HG03432 (cell line): ENCODE measurements around the gene DUOXA1.
"Not testable (repeated sequence)": the region's sequence is repeated elsewhere in the genome, so short reads cannot be mapped to it uniquely, and the experiment has no call there.

Experiments
- ATAC-seq: cut with Tn5 transposase; IDR thresholded peaks from one replicate; pipeline ENCODE4 v1.9.1; 2021; ENCODE audit warnings: mild to moderate bottlenecking, moderate library complexity; ENCODE audit not compliant: unreplicated experiment

The DUOXA1 gene

DNA sequence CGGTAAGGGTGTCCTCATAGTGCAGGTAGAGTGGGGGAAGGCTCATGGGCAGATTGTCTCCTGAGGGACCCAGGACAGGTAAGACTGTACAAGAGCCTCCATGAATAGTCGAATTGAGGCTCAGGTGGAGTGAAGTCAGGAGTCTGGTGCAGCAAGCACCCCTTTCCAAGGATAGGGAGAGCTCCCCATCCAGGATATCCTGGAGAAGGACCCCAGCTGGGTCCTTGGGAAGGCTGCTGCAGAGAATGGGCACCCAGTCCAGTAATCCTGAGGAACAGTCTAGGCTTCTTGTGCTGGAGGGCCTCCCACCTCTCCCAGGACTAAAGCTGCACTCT is 15.0 kb downstream of the DUOXA1 start:
- no peak for ATAC-seq

DNA sequence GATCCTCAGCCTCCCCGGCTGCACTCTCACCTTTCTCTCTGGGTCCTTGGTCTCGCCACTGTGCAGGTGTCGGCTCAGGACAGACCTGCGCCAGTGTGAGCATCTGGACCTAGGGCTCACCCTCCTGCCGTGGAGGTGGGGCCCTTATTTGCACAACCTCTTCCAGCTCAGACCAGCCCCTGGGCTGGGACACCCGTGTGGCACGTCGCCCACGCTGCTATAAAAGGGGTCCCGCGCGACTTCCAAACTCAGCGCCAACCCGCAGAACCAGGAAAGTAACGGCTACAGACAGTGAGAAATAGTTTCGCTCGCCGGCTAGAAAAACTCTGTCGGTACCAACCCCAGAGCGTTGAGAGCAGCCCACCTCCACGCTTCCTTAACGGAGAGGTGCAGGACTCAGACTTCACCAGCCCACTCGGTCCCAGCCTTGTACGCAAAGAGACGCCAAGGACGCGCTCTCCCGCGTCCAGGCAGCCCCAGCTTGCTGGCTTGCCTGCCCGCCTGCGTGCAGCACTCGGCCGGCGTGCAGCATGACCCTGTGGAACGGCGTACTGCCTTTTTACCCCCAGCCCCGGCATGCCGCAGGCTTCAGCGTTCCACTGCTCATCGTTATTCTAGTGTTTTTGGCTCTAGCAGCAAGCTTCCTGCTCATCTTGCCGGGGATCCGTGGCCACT is 15.5 kb downstream of the DUOXA1 start, which contains the start of the genes DUOX2 and DUOXA2:
Gene DUOX2, minus strand, starts transcription at position 97 of the 675 bp plus-strand sequence. CDS start 761 bp downstream, outside the sequence.
Gene DUOXA2, plus strand, starts transcription at position 251 of the 675 bp plus-strand sequence. Its CDS starts 280 bp downstream, at position 531.
- no peak for ATAC-seq

DNA sequence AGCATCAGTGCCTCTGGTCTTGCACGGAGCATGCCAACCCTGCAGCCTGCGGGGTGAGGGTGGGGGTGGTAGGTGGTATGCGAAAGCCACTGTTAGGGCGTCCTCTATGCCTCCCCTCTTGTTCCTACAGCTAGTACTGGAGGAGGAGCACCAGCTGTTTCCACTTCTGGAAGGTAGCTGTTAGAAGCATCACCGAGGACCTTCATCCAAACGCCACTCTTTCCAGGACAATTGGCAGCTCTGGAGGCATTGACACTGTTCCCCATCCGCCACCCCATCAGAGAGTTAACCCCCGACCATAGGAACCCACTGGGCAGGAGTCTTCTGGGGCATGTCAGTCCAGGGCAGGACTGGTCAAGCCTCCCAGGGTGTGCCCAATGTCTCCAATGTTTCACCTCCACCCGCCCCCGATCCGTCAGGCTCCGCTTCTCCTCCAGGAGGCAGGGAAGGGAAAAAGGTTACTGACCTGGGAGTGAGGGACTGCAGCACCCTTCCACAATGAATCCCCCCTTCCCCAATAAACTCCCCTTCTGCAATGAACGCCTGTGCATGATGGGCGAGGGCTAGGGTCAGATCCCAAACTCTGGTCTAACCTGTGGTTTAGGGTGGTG is 16.2 kb downstream of the DUOXA1 start:
- ATAC-seq: no peak

DNA sequence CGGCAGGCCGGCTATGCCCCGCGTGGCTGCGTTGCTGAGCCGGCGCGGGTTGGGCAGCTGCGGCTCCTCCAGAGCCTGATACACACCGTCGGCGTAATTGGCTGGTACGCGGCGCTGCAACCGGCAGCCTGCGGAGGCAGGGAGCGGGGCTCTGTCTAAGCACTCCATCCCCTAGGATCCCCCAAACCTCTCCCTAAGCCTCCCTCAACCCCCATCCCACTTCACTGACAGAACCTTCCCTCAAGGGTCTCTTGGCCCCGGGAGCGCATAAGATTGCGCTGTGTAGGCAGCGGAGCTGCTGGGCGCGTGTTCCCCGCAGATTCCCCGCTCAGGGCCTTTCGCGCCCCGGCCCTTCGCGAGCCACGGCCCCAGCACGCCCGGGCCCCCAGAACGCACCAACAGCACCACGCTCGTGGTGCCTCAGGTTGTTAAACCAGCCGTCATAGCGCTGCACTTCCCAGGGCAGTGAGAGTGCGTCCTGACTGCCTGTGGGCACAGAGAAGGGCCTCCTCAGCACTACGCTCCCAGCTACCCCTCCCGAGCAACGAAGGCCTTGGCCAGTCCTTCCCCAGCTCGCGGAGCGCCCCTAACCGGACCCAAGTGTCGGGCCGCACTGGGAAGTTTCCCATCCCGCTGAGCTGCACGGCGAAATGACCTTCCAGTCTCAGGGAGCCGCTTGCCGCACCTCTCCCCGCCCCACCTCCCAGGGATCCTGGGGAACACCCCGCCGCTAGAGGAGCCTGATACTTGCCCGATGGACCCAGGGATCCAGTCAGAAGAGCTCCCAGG is 16.9 kb downstream of the DUOXA1 start:
- no peak for ATAC-seq

DNA sequence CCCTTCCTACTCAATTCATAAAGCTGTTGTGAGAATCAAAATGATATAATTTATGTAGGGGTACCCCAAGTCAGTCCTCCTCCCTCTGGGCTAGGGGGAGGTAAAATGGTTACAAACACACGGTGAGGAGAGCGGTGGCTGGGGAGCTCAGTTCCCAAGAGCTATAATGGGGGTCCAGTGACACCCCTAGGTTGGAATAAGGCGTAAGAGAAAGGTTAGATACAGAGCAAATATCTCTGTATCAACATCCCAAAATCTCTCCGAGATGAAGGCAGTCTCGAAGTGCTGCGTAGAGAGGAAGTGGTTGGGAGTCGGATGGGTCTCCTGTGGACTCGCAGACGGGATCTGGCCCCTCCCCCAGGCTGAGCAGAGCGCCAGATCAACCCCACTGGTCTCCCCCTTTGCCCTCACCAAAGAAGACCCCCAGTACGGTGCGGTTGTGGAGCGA is 17.5 kb downstream of the DUOXA1 start:
- no peak for ATAC-seq

DNA sequence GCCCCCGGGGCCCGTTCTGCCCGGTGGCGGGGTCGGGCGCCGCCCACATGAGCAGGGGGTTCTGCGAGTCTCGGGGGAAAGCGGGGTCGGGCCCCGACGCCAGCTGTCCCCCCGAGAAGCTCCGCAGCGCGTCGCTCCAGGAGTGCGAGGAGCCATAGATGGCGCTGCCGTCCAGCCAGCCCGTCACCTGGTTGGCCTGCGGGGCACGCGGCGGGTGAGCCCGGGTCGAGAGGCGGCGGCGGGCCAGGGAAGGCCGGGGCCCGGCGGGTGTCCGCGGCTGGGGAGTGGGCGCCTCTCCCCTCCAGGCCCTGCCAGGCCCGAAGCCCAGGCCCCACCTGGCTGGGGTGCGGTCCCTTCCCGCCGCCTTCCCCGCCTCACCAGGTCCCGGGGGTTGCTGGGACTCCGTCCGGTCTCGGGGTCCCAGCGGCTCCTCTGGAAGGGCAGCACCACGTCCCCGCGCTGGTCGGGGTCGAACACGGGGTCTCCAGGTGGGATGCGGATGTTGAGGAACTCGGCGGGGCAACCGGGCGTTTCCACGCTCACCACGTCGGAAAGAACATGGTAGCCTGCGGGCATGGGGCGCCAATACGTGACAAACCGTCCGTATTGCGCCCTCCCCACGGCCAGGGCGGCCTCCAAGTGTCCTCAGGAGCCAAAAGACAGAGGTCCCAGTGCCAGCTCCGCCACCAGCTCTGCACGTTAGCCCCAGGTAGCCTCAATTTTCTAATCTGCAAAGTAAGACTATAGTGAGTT is 18.1 kb downstream of the DUOXA1 start:
- ATAC-seq: no peak

DNA sequence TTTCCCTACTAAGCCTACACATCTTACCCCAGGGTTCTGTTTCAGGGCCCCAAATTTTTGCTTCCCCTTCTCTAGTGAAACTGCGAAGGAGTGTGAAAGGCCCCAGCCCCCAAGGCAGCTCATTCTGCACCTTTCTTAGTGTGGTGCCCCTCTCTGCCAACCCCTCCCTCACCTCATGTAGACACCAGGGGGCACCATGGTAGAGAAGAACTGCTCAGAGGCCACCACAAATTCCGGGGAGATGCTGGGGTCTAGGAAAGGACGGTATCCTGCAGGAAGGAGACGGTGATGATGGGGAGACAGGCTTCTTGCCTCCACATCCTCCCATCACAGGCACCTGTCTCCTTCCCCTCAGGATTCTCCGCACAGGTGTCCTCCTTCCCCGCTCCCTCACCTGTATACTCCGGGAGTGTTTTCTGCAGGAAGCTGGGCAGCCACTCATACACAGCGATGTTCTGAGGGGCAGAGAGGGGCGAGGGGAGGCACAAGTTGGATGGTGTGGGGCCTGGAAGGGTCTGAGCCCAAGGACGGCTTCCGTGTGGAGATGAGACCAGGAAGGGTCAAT is 19.3 kb downstream of the DUOXA1 start:
- no peak for ATAC-seq

DNA sequence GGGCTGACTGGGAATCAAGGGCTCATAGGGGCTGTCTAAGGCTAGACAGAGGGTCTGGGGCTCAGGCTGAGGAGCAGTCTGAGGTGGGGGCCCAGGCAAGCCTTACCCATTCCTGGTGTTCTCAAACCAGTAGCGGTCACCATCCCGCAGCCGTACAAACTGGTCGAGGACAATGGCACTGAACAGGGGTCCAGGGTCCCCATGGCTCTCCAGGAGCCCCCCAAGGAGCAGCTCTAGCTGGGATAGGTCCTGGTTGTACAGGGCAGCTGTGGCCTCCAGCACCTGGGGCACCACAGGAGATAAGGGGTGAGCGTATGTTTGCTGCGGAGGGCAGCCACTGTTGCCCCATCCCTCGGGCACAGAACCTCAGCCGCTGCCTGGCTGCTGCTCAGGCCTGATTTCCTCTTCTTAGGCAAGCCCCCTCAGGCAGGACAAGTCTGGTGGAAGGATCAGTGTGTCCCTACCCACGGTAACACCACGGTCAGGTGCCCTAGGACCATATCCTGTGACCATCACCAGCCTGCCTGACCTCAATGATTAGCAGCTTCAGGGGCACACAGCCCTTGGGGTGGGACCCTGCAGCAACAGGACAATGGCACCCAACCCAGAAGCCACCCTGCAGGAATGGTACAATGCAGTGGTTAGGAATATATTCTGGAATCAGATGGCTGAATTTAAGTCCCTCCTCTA is 21.6 kb downstream of the DUOXA1 start:
- ATAC-seq: no peak

DNA sequence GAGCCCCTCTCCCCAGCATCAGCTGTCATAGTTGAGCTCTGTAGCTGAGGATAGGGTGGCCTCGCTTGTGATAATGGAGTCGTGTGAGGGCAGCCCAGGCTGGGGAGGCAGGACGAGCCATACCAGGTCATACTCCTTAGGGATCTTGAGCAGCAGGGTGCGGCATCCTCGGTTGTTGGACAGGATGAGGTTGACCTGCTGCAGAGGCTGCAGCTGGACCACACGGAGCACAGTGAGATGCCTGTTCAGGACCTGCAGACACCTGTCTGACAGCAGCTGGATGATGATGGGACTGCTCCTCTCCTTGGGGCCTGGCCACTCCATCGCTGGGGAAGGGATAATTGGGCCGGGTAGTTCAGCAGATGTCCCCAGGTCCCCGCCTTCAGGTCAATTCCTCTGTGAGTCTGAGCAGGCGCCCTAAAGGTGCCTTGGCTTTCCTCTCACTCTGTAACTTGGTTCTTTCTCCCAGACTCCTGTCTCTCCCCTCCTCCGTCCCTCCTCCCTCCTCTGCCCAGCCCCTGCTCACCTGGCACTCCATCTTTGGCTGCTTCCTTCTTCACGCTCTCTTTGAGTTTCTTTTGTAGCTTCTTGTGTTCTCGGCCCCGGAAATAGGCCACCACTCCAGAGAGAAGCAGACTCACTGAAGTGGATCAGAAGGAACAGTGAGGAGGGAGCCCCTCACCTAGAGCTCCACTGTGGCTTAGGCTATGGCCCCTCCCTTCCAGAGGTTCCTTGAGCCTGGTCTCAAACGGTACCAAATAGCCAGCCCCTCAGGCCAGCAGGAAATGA is 23.5 kb downstream of the DUOXA1 start:
- ATAC-seq: no peak

DNA sequence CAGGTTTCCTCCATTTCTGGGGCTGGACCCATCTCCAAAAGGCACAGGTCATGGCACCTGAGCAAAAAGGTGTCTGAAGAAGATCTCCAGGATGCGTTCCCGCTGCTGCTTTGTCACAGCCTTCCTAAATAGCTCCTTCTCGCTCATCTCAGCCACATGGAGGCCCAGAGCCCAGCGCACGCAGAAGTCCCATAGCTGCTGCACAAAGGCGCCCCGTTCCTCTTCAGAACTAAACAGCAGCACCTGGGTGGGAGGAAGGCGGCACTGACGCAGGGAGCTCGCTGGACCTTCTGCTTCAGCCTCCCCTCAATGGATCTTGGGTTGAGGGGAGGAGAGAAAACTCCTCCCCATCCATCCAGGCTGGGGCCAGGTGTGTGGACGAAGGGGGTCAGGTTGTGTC is 24.1 kb downstream of the DUOXA1 start:
- no peak for ATAC-seq

DNA sequence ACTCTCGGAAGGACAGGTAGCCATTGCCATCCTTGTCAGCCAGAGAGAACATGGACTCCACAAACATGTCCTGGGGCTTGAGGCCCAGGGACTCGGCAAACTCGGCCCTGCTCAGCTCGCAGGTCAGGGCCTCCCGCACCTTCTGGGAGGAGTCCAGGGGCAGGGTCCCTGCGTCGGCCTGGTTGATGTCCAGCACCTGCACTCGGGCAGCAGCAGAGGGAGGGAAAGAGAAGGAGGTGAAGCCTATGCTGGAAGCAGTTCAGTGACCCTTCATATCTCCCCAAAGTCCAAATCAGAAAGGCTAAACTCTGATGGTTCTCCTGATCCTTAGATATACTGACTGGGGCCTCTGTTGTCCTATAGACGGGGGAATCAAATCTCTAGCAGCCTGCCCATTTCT is 25.5 kb downstream of the DUOXA1 start:
- ATAC-seq: not testable (repeated sequence)

DNA sequence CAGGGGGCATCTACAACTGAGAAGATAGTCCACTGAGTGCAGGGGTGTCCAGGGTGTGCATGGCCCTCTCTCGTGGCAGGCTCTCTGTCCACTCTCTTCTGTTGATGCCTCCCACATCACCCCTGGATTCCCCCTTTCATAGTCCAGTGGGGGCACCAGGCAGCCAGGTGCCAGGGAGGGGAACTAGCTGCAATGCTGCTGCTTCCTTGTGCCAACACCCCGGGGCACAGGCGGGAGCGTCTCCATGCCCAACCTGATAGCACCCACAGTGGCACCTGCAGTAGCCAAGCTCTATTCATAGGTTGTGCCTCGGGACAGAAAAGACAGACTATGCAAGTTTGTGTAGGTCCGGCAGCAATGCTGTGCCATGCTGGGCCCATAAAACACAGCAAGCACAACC is 27.5 kb downstream of the DUOXA1 start:
- ATAC-seq: no peak

DNA sequence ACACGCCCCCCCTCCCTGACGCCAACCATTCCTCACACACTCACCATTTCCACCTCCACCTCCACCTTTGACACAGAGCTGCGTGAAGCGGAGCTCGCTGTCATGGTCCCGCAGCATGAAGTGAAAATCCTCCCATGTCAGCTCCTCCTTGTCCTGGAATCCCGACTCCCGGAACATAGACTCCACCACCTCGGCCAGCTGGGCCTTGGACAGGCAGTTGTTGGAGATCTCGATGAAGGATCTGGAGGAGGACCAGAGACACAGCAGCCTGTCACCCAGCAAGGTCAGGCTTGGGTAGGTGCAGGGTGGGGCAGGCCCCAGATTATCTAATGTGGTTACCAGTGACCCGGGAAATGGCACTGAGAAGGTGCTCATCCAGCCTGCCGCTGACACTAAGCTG is 27.9 kb downstream of the DUOXA1 start:
- ATAC-seq: no peak

DNA sequence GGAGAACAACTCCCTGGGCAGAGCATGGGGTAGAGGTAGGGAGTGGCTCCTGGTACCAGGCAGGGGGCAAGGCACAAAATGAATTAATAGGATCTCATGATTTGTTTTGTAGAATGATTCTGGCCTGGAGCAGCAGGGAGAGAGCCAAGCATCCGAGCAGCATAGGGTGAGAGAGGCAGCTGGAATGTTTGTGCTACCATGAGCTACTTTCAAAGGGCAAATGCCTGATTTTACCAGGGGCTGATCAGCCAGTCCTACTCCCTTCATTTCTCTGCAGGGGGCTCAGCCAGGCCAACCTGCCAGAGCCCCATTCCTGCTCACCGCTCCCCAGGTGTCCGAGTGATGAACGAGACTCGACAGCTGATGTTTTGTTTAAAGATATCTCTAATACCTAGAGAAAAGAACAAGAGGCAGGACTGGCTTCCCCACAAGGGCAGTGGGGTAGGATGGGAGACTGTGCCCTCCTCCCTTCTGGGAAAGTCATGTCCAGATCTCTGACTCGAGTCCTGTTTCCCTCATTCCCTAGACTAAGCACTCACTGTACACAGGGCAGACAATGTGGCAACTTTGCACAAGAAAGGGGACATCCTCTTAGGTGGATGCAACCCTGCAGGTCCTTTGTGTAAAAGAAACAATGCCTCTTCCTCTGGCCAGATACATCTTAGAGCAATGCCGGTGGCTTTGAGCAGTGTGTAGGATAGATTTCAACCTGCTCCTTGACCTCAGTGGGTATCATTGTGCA is 28.6 kb downstream of the DUOXA1 start:
- ATAC-seq: no peak

DNA sequence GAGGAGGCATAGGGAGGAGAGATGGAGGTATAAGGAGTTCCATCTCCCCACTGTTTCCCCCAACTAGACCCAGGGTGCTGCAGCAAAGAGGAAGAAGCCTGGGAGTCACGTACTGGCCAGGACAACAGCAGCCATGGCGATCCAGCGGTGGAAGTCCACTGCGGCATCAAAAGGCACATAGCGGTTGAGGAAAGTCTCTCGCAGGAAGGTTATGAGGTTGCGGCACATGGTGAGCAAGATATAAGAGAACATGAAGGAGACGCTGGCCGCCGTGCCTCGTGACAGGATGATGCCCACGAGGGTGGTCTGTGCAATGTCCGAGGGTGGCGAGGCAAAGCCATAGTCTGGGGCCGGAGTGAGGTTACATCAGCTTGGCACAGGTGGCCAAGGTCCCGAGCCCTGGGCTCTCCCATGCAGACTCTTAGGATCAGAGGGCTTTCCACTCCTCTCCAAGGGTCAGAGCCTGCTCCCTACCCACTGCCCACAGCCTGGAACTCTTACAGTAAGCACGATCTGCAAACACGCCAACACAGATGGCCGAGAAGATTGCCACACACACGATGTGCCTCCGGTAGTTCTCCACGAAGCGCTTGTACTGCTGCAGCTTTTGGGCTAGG is 30.0 kb downstream of the DUOXA1 start:
- ATAC-seq: no peak

DNA sequence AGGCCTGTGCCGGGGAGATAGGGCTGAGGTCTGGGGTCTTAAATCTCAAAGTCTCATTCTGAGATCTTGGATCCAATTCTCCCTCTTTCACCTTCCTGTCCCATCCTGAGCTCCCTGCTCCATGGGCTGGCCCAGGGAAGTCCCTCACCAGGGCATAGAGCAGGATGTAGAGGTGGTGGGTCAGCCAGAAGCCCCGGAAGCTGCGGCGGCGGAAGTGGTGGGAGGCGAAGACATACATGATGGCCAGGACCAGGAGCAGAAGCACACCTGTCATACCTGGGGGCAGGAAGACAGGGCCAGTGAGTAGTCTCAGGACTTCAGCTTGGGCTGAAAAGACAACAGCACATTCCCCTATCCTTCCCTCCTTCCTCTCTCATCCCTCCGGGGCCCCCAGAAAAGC is 32.2 kb downstream of the DUOXA1 start:
- ATAC-seq: no peak

DNA sequence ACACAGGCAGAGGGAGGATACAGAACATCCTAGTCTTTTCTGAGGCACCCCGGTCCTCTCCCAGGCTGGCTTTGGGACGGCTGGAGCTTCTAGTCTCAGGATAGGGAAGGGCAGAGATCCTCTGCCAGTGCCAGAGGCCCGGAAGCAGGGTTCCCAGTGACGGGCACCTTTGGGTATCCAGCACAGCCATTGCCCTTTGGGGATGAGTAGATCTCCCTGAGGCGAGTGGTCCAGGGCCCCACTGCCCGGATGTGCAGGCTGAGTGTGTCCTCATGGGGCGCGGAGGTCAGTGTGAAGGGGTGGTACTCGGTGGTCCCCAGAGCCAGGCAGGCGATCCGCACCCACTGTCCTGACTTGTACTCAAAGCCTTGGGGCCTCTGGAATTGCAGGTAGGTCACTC is 34.0 kb downstream of the DUOXA1 start:
- no peak for ATAC-seq

DNA sequence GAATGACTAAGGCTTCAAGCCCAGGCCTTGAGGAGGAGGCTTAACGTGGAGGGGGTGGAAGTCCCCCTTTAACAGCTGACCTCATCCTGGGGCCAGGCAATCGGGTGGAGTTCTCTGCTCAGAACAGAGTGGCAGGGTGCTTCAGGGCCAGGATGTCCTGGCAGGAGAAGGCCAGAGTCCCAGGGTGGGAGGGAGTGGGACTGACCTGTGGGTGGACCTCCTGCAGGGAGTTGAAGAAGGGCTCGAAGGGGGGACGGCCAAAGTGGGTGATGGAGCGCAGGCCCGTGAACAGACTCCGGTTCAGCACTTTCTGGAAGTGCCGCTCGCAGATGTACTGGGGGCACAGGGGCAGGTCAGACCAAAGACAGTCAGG is 35.3 kb downstream of the DUOXA1 start:
- ATAC-seq: no peak
